K562 treated with DMSO at 1 percent for 4 hours (cell line): ENCODE data around the gene PEX3. TPM values are rescaled to one million over a fixed set of nuclear protein-coding genes. Genes with fewer than 3 reads are reported as not detected.

Experiments used
- total RNA-seq: library from RNA; unstranded; fragments of 300-600 nt; gene quantifications from 2 replicates; pipeline ENCODE4 v1.2.3, GENCODE V29; 2022; ENCODE audit not compliant: insufficient read depth

Gene PEX3, protein sequence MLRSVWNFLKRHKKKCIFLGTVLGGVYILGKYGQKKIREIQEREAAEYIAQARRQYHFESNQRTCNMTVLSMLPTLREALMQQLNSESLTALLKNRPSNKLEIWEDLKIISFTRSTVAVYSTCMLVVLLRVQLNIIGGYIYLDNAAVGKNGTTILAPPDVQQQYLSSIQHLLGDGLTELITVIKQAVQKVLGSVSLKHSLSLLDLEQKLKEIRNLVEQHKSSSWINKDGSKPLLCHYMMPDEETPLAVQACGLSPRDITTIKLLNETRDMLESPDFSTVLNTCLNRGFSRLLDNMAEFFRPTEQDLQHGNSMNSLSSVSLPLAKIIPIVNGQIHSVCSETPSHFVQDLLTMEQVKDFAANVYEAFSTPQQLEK
- 15.8 and 17.9 TPM in 2 replicates for total RNA-seq

DNA sequence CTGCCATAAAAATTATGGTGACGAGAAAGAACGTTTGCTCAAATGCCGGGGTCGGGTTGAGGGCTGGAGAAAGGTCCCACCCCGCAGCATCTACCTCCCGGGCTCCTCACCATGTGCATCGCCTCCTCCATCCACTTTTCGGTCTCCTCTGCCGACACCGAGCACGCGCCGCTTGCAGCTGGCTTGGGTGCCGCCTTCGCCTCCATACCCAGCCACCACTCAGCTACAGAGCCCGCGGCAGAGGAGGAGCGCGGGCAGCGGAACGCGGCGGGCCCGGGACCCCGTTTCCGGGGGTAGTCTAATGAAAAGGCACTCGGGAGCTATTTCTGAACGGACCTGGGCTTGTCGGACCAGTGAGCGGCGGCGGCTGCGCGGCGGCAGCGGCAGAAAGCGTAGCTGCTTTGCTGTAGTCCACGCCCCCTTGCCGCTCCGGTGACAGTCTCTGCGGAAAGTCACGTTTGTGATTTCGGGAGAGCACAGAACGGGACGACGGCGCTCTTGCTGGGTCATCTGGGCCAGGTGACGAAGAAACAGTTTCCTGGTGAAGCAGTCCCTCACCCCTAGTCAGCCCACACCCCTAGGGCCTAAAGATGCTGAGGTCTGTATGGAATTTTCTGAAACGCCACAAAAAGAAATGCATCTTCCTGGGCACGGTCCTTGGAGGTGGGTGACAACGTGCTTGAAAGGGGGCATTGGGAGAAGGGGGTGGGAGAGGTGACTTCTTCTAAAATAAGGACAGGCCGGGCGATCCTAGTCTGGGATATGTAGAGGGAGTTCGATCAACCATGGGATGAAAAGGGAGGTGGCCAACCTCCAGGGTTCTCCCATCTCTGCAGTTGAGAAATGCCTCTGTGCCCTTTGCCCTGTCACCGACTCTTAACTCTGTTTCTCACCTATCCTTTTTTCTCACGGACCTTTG lies at the start of gene PEX3, which contains the start of gene ADAT2:
Gene PEX3, plus strand, starts transcription at position 353 of the 919 bp plus-strand sequence. Its CDS starts 238 bp downstream, at position 591.
Gene ADAT2, minus strand, starts transcription at position 243 of the 919 bp plus-strand sequence. Its CDS starts 37 bp downstream, at position 206.

DNA sequence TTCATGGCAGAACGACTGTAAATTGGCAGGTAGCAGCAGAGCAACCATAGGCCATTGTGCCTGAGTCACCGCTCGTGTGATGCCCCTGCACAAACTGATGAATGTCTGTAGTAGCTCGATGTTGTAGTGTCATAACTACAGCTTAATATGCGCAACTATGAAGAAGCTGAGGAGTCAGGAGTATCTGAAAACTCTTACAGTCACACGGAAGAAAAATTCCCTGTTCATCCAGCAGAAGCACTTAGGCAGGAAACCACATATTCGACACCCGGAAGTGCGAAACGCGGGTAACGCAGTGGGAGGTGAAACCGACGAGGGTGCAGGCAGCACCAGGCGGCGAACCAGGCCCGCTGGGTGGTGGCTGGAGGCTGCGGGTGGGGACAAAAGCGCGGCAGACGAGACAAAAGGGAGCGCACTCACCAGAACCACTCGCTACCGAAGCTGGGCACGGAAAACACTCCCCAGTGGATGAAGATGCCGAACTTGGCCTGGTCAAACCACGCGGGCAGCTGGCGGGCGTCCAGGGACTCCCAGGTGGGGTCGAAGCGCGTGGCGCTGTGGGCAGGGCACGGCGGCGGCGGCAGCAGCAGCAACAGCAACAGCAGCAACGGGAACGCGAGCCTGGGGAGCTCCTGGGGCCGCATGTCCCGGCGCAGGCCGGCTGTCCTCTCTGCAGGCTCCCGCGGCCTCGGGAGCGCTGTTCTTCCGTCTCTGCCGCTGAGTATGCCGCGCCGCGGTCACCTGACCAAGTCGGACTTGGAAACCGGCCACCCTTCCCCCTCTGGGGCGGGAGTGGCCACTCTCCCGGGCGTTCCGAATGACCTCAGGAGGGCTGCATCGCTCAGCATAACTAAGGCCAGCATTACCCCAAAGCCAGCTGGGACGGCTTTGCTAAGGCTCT lies 60.6 kb downstream of the PEX3 start, which contains the start of gene FUCA2:
Gene FUCA2, minus strand, starts transcription at position 730 of the 901 bp plus-strand sequence. Its CDS starts 86 bp downstream, at position 644.

Other genes starting within 250 kb of the PEX3 start
- 3.7 and 5.0 TPM in 2 replicates for gene ADAT2, start 110 bp upstream of the PEX3 start, total RNA-seq
- gene FUCA2, start 60.9 kb downstream of the PEX3 start, total RNA-seq = 46.4 and 57.8 TPM in 2 replicates
- gene PHACTR2, start 227.2 kb downstream of the PEX3 start, total RNA-seq = 8.3 and 11.8 TPM in 2 replicates